GM23248 (cell line): ENCODE measurements around the gene PHF21B. TPM values are rescaled to one million over a fixed set of nuclear protein-coding genes. Genes with fewer than 3 reads are reported as not detected.

ENCODE experiments used
- DNase-seq: peaks from one replicate; pipeline ENCODE4 v3.0.0-alpha.2; 2015
- H2AFZ ChIP-seq: fragments of 200-600 bp; sonication (generic); 2 replicates; pipeline ENCODE4 v1.6.1; 2016; ENCODE audit warnings: antibody characterized with exemption
- H3F3A ChIP-seq: fragments of 200-600 bp; sonication (generic); 2 replicates; pipeline ENCODE4 v1.6.1; 2016; ENCODE audit warnings: mild to moderate bottlenecking, antibody characterized with exemption, mixed run types; ENCODE audit not compliant: insufficient read depth
- H3K27ac ChIP-seq: fragments of 200-600 bp; sonication (generic); 2 replicates; pipeline ENCODE4 v1.5.1; 2016; ENCODE audit warnings: mild to moderate bottlenecking
- H3K27me3 ChIP-seq: fragments of 200-600 bp; sonication (generic); replicated peaks from 2 replicates; pipeline ENCODE4 v1.6.1; 2016; ENCODE audit warnings: mild to moderate bottlenecking; ENCODE audit not compliant: insufficient read depth
- H3K36me3 ChIP-seq: fragments of 200-600 bp; sonication (generic); 2 replicates; pipeline ENCODE4 v1.6.1; 2016; ENCODE audit warnings: low read depth, mild to moderate bottlenecking
- H3K4me1 ChIP-seq: fragments of 200-600 bp; sonication (generic); 2 replicates; pipeline ENCODE4 v1.6.1; 2016; ENCODE audit warnings: mild to moderate bottlenecking; ENCODE audit not compliant: insufficient read depth
- H3K4me2 ChIP-seq: fragments of 200-600 bp; sonication (generic); one replicate; pipeline ENCODE4 v1.6.1; 2016; ENCODE audit warnings: mild to moderate bottlenecking; ENCODE audit not compliant: unreplicated experiment
- H3K4me3 ChIP-seq: fragments of 200-600 bp; sonication (generic); 2 replicates; pipeline ENCODE4 v1.5.1; 2016; ENCODE audit warnings: mild to moderate bottlenecking
- H3K79me2 ChIP-seq: fragments of 200-600 bp; sonication (generic); 2 replicates; pipeline ENCODE4 v1.6.1; 2016; ENCODE audit warnings: mild to moderate bottlenecking; ENCODE audit not compliant: insufficient read depth
- H3K9ac ChIP-seq: fragments of 200-600 bp; sonication (generic); 2 replicates; pipeline ENCODE4 v1.6.1; 2016; ENCODE audit warnings: mild to moderate bottlenecking
- H3K9me2 ChIP-seq: fragments of 200-600 bp; sonication (generic); 2 replicates; pipeline ENCODE4 v1.6.1; 2016; ENCODE audit warnings: mixed run types, mild to moderate bottlenecking, moderate library complexity; ENCODE audit not compliant: insufficient read depth
- H3K9me3 ChIP-seq: fragments of 200-600 bp; sonication (generic); one replicate; pipeline ENCODE4 v1.6.1; 2017; ENCODE audit warnings: low read depth
- H4K20me1 ChIP-seq: fragments of 200-600 bp; sonication (generic); 2 replicates; pipeline ENCODE4 v1.6.0; 2016; ENCODE audit not compliant: insufficient read depth
- EZH2 ChIP-seq: fragments of 200-600 bp; sonication (generic); IDR thresholded peaks from 2 replicates; pipeline ENCODE4 v1.6.1; 2018; ENCODE audit warnings: antibody characterized with exemption, mild to moderate bottlenecking; ENCODE audit not compliant: insufficient read depth, poor library complexity, severe bottlenecking
- EZH2phosphoT487 ChIP-seq: fragments of 200-600 bp; sonication (generic); IDR thresholded peaks from 2 replicates; pipeline ENCODE4 v1.6.1; 2018; ENCODE audit warnings: antibody characterized with exemption, moderate library complexity, mild to moderate bottlenecking, low read depth; ENCODE audit not compliant: insufficient read depth
- WGBS, 2 experiments: methylation state at CpG; one replicate each; pipeline ENCODE4 v1.1.6; 2015 to 2017; ENCODE audit warnings: low lambda C conversion rate in 2 of 2, low coverage in 1 of 2; ENCODE audit errors: missing lambda C conversion rate in 2 of 2; 5-methylcytosine and 5-hydroxymethylcytosine counted together
- in situ Hi-C: fragments of 300-500 bp; cut with MboI; formaldehyde crosslinking; loops from 2 replicates; pipeline ENCODE4 v1.15.0; 2020
- polyA plus RNA-seq: library from polyadenylated mRNA; unstranded; fragments of >200 nt; fragmentation: Nextera tagmentation; extraction: Ambion mirVana; gene quantifications from 2 replicates; pipeline ENCODE4 v1.2.1, GENCODE V29; 2016
- total RNA-seq: library from RNA; depleted of rRNA; stranded (reverse); fragments of >200 nt; shearing (Covaris generic); gene quantifications from 2 replicates; pipeline ENCODE4 v1.2.3, GENCODE V29; 2014

Gene PHF21B
- total and polyA plus RNA-seq, 2 experiments from 2014 or later, result not detected

GRCh38 chr22:45034821-45035220 lies 25.0 kb upstream of the PHF21B start:
- Histone ChIP-seq H3K9me3 (no peaks in the 10 kb centered on the region), H3K9me2 (no peaks in the 10 kb centered on the region), H3K9ac (no peak overlapping the region), H3K4me3 (no peak overlapping the region), H3F3A (no peaks in the 10 kb centered on the region), H4K20me1 (no peaks in the 10 kb centered on the region), H3K27ac (no peak overlapping the region), H3K36me3 (no peaks in the 10 kb centered on the region), H3K27me3 (peaks cover 44% of the 10 kb centered on the region), H3K79me2 (no peaks in the 10 kb centered on the region), H3K4me2 (no peak overlapping the region), H2AFZ (no peak overlapping the region), H3K4me1 (no peaks in the 10 kb centered on the region)
- no peak for DNase-seq
- WGBS, 2 experiments, result 74 to 82% methylated on average over 8 of the region's 8 CpGs
- TF ChIP-seq EZH2 (no peak), EZH2phosphoT487 (no peak)
- in situ Hi-C loops, result no loop called here

- DNase-seq, result no peak
- H2AFZ ChIP-seq, result no peak overlapping the region
- no peak overlapping the region for H3K4me3 ChIP-seq
- WGBS, 2 experiments, result 75 to 81% methylated on average over 10 of the region's 10 CpGs
- H3K9me2 ChIP-seq, result no peaks in the 10 kb centered on the region
- H4K20me1 ChIP-seq, result no peaks in the 10 kb centered on the region
- no peaks in the 10 kb centered on the region for H3F3A ChIP-seq
- TF ChIP-seq EZH2, result no peak
- TF ChIP-seq EZH2phosphoT487, result no peak
- H3K4me2 ChIP-seq, result no peak overlapping the region
- H3K36me3 ChIP-seq, result no peaks in the 10 kb centered on the region
- in situ Hi-C loops, result no loop called here
- no peaks in the 10 kb centered on the region for H3K9me3 ChIP-seq
- H3K4me1 ChIP-seq, result no peaks in the 10 kb centered on the region
- peaks cover 43% of the 10 kb centered on the region for H3K27me3 ChIP-seq
- H3K27ac ChIP-seq, result no peak overlapping the region
- H3K79me2 ChIP-seq, result no peaks in the 10 kb centered on the region
- no peak overlapping the region for H3K9ac ChIP-seq
These were observed 24.4 kb upstream of the PHF21B start for GRCh38 chr22:45034156-45034555.

GRCh38 chr22:45033136-45033535 lies 23.3 kb upstream of the PHF21B start:
- Histone ChIP-seq H3K4me3 (no peak overlapping the region), H3K79me2 (no peaks in the 10 kb centered on the region), H3K36me3 (no peaks in the 10 kb centered on the region), H3K9me2 (no peaks in the 10 kb centered on the region), H3K4me2 (no peak overlapping the region), H3K27ac (no peak overlapping the region), H3K4me1 (no peaks in the 10 kb centered on the region), H3K9me3 (no peaks in the 10 kb centered on the region), H3K27me3 (peaks cover 45% of the 10 kb centered on the region), H2AFZ (no peak overlapping the region), H4K20me1 (no peaks in the 10 kb centered on the region), H3F3A (no peaks in the 10 kb centered on the region), H3K9ac (no peak overlapping the region)
- no peak for DNase-seq
- 2% methylated on average over 2 of the region's 2 CpGs for WGBS, 2 experiments
- in situ Hi-C loops, result no loop called here
- TF ChIP-seq EZH2phosphoT487, result no peak

- no peaks in the 10 kb centered on the region for H3K4me1 ChIP-seq
- H3K9me3 ChIP-seq, result no peaks in the 10 kb centered on the region
- no peaks in the 10 kb centered on the region for H3K79me2 ChIP-seq
- no peaks in the 10 kb centered on the region for H3K36me3 ChIP-seq
- peaks cover 47% of the 10 kb centered on the region for H3K27me3 ChIP-seq
- H3K4me3 ChIP-seq, result no peak overlapping the region
- no peaks in the 10 kb centered on the region for H3F3A ChIP-seq
- in situ Hi-C loops, result no loop called here
- TF ChIP-seq EZH2 (no peak), EZH2phosphoT487 (no peak)
- no peaks in the 10 kb centered on the region for H3K9me2 ChIP-seq
- no peak for DNase-seq
- no peaks in the 10 kb centered on the region for H4K20me1 ChIP-seq
- no peak overlapping the region for H3K4me2 ChIP-seq
- 19 to 21% methylated on average over 1 of the region's 1 CpG for WGBS, 2 experiments
- H3K27ac ChIP-seq, result no peak overlapping the region
- H2AFZ ChIP-seq, result no peak overlapping the region
- H3K9ac ChIP-seq, result no peak overlapping the region
These were observed 22.0 kb upstream of the PHF21B start for GRCh38 chr22:45031629-45032403.

- no peak overlapping the region for H2AFZ ChIP-seq
- no peak overlapping the region for H3K9ac ChIP-seq
- H3K9me3 ChIP-seq, result no peaks in the 10 kb centered on the region
- in situ Hi-C loops, result no loop called here
- 59 to 63% methylated on average over 6 of the region's 6 CpGs for WGBS, 2 experiments
- H3K4me3 ChIP-seq, result no peak overlapping the region
- H3K27ac ChIP-seq, result no peak overlapping the region
- no peaks in the 10 kb centered on the region for H3F3A ChIP-seq
- no peaks in the 10 kb centered on the region for H3K4me1 ChIP-seq
- TF ChIP-seq EZH2phosphoT487, result no peak
- TF ChIP-seq EZH2, result no peak
- H3K36me3 ChIP-seq, result no peaks in the 10 kb centered on the region
- H3K27me3 ChIP-seq, result peaks cover 41% of the 10 kb centered on the region
- no peak overlapping the region for H3K4me2 ChIP-seq
- no peaks in the 10 kb centered on the region for H3K9me2 ChIP-seq
- no peak for DNase-seq
- H3K79me2 ChIP-seq, result no peaks in the 10 kb centered on the region
- H4K20me1 ChIP-seq, result no peaks in the 10 kb centered on the region
These were observed 19.7 kb upstream of the PHF21B start for GRCh38 chr22:45029501-45029900.
